ENCODE results near the gene ADGRA1.

- TF ChIP-seq CTCF (IDR thresholded peaks at IDR 0.05), result no peak
- no peak for TF ChIP-seq POLR2A (IDR thresholded peaks at IDR 0.05)
These were observed 17.3 kb upstream of the ADGRA1 start for GRCh38 chr10:133070405-133070804.
